B cell (primary cell): ENCODE results near the gene FGF5. TPM values are rescaled to one million over a fixed set of nuclear protein-coding genes. Genes with fewer than 3 reads are reported as not detected.

ENCODE experiments used
- ATAC-seq: fragments of 200-7000 bp; cut with Tn5 transposase; one replicate; pipeline ENCODE4 v1.10.0; 2021; ENCODE audit warnings: low read depth, mild to moderate bottlenecking, moderate number of reproducible peaks, moderate library complexity
- CTCF ChIA-PET: fragments of 350-600 bp; sonication (Branson Sonifier 250); formaldehyde crosslinking; loops from one replicate; lab custom pipeline; 2021; ENCODE audit warnings: antibody characterized with exemption, inconsistent platforms; lab: Charles Lee
- POLR2A ChIA-PET: fragments of 350-600 bp; sonication (Branson Sonifier 250); formaldehyde crosslinking; loops from one replicate; lab custom pipeline; 2021; ENCODE audit warnings: antibody characterized with exemption; lab: Charles Lee
- DNase-seq: peaks from one replicate; pipeline ENCODE4 v3.0.0; 2013
- H2AFZ ChIP-seq: 2 replicates; pipeline ENCODE4 v1.6.1; 2012; ENCODE audit warnings: mild to moderate bottlenecking, low read depth, low read length; ENCODE audit not compliant: insufficient read depth, poor library complexity, severe bottlenecking
- H3K27ac ChIP-seq, 2 donors: 1 replicate in 1 of 2; 2 replicates in 1 of 2; pipeline ENCODE4 v1.5.1; 2012 to 2013; ENCODE audit warnings: low read length in 2 of 2, mild to moderate bottlenecking in 2 of 2, moderate library complexity in 1 of 2
- H3K27me3 ChIP-seq, 4 experiments: fragments of 200-600 bp in 1 of 4; sonication (generic) in 1 of 4; replicated peaks in 1 of 4; 1 replicate in 2 of 4; 2 replicates in 2 of 4; pipeline versions ENCODE4 v1.6.1 to v1.7.0; 2013 to 2016; ENCODE audit warnings: low read length in 3 of 4, mild to moderate bottlenecking in 2 of 4, mixed read lengths in 1 of 4, moderate library complexity in 1 of 4; ENCODE audit not compliant: insufficient read depth in 4 of 4, control insufficient read depth in 3 of 4; ENCODE audit errors: control extremely low read depth in 1 of 4
- H3K36me3 ChIP-seq, 2 experiments: replicated peaks in 1 of 2; 1 replicate in 1 of 2; 2 replicates in 1 of 2; pipeline versions ENCODE4 v1.6.1 to v1.7.1; 2013; ENCODE audit warnings: low read length in 1 of 2; ENCODE audit not compliant: insufficient read depth in 2 of 2, control insufficient read depth in 1 of 2; ENCODE audit errors: control extremely low read depth in 1 of 2, extremely low read depth in 1 of 2
- H3K4me1 ChIP-seq, 2 donors: fragments of 200-600 bp in 1 of 2; sonication (generic) in 1 of 2; 1 replicate in 1 of 2; 2 replicates in 1 of 2; pipeline versions ENCODE4 v1.5.1 to v1.6.1; 2013 to 2017; ENCODE audit warnings: low read length in 2 of 2; ENCODE audit not compliant: control insufficient read depth in 2 of 2, insufficient read depth in 2 of 2
- H3K4me2 ChIP-seq: replicated peaks from 2 replicates; pipeline ENCODE3; 2012; ENCODE audit warnings: mild to moderate bottlenecking, low read depth, low read length; ENCODE audit not compliant: poor library complexity, severe bottlenecking
- H3K4me3 ChIP-seq, 5 experiments: fragments of 200-600 bp in 1 of 5; sonication (generic) in 1 of 5; 1 replicate in 3 of 5; 2 replicates in 2 of 5; pipeline versions ENCODE4 v1.5.1 to v1.7.0; 2011 to 2016; ENCODE audit warnings: low read length in 4 of 5, mild to moderate bottlenecking in 4 of 5, low read depth in 2 of 5, control low read depth in 1 of 5, moderate library complexity in 1 of 5; ENCODE audit not compliant: insufficient read depth in 1 of 5; ENCODE audit errors: control extremely low read depth in 1 of 5, extremely low read depth in 1 of 5
- H3K79me2 ChIP-seq: fragments of 200-600 bp; sonication (generic); one replicate; pipeline ENCODE4 v1.6.0; 2016; ENCODE audit warnings: low read length; ENCODE audit not compliant: control insufficient read depth, insufficient read depth
- H3K9ac ChIP-seq: fragments of 200-600 bp; sonication (generic); 2 replicates; pipeline ENCODE4 v1.6.1; 2017; ENCODE audit warnings: mild to moderate bottlenecking, low read length, moderate library complexity
- H3K9me3 ChIP-seq, 3 donors: one replicate each; pipeline versions ENCODE4 v1.6.1 to v1.7.1; 2013; ENCODE audit warnings: low read length in 2 of 3; ENCODE audit not compliant: control insufficient read depth in 2 of 3, insufficient read depth in 1 of 3; ENCODE audit errors: control extremely low read depth in 1 of 3
- H4K20me1 ChIP-seq: 2 replicates; pipeline ENCODE4 v1.6.0; 2012; ENCODE audit warnings: mild to moderate bottlenecking, low read length; ENCODE audit not compliant: insufficient read depth, control insufficient read depth, poor library complexity, severe bottlenecking
- H3K27ac Mint-ChIP-seq: one replicate; pipeline ENCODE4 v1.8.0; 2021; ENCODE audit warnings: mixed read lengths
- H3K27me3 Mint-ChIP-seq: one replicate; pipeline ENCODE4 v1.8.0; 2021; ENCODE audit warnings: mixed read lengths
- H3K4me1 Mint-ChIP-seq: one replicate; pipeline ENCODE4 v1.8.0; 2021; ENCODE audit warnings: mixed read lengths
- H3K4me3 Mint-ChIP-seq: one replicate; pipeline ENCODE4 v1.8.0; 2021; ENCODE audit warnings: mixed read lengths
- H3K9me3 Mint-ChIP-seq: one replicate; pipeline ENCODE4 v1.8.0; 2022; ENCODE audit warnings: mixed read lengths; ENCODE audit not compliant: insufficient read depth
- CTCF ChIP-seq: fragments of 200-600 bp; IDR thresholded peaks from one replicate; pipeline ENCODE4 v1.8.0; 2022; ENCODE audit warnings: antibody characterized with exemption, mild to moderate bottlenecking
- EZH2 ChIP-seq: IDR thresholded peaks from 2 replicates; pipeline ENCODE4 v1.6.1; 2012; ENCODE audit warnings: borderline replicate concordance, low read depth, mild to moderate bottlenecking, moderate library complexity, low read length; ENCODE audit not compliant: insufficient read depth, poor library complexity, severe bottlenecking
- WGBS: methylation state at CpG from one replicate; pipeline ENCODE4 v1.1.5; 2013; ENCODE audit warnings: missing lambda C conversion rate; ENCODE audit not compliant: insufficient coverage; 5-methylcytosine and 5-hydroxymethylcytosine counted together
- intact Hi-C: fragments of 100-400 bp; cut with micrococcal nuclease; formaldehyde crosslinking; loops from one replicate; pipeline ENCODE4 v1.10.0; 2022
- polyA plus RNA-seq: library from polyadenylated mRNA; depleted of rRNA; stranded (reverse); fragments of >200 nt; gene quantifications from 2 replicates; pipeline ENCODE4 v1.2.3, GENCODE V29; 2012
- total RNA-seq, 2 donors: library from RNA; stranded (reverse); fragments of 120-200 nt in 1 of 2; gene quantifications; 1 replicate in 1 of 2; 2 replicates in 1 of 2; pipeline versions ENCODE4 v1.2.3 to v1.2.4, GENCODE V29; 2013 to 2022

FGF5 gene
- total and polyA plus RNA-seq, 2 donors (not counting 1 experiment from before 2014, with no cell fraction given): 0.01 TPM; not detected in 1

GRCh38 chr4:80335554-80336358, 69.3 kb downstream of the FGF5 start, which contains the start of gene CFAP299:
Gene CFAP299 (plus strand): TSS chr4:80335730.
- Histone ChIP-seq H3K9ac (peak within 1 kb of the TSS; percentile 77), H3K4me2 (peak within 1 kb of the TSS; percentile 91), H3K4me3 (peak within 1 kb of the TSS; percentile 54 to 77 (median 57)), H3K79me2 (no peaks in the 10 kb centered on the region), H3K36me3 (no peaks in the 10 kb centered on the region), H3K9me3 (peaks cover 0 to 10% (median 0%) of the 10 kb centered on the region in 3 donors), H4K20me1 (no peaks in the 10 kb centered on the region), H2AFZ (peak within 1 kb of the TSS; percentile 79), H3K27me3 (peaks cover 0 to 25% (median 24%) of the 10 kb centered on the region in 4 experiments), H3K27ac (no peak within 1 kb of the TSS), H3K4me1 (peaks cover 15% of the 10 kb centered on the region in 2 donors)
- TF ChIP-seq EZH2 (no peak), CTCF (no peak)
- POLR2A ChIA-PET: no interaction called here
- WGBS: 1% methylated on average over 46 of the region's 49 CpGs
- peaks cover 21% of the 10 kb centered on the region for H3K27me3 Mint-ChIP-seq
- H3K4me1 Mint-ChIP-seq: peaks cover 15% of the 10 kb centered on the region
- CTCF ChIA-PET: interaction anchor here (2.1 kb wide), 1 partner anchor 1383 kb away, joined by 8 read pairs; no protein-coding TSS in a partner anchor
- DNase-seq (peak; percentile 67), ATAC-seq (peak; percentile 74)
- no peak within 1 kb of the TSS for H3K27ac Mint-ChIP-seq
- peak within 1 kb of the TSS; percentile 87 for H3K4me3 Mint-ChIP-seq
- H3K9me3 Mint-ChIP-seq: no peaks in the 10 kb centered on the region
- intact Hi-C loops: no loop called here

- peak overlapping the region in 1 of 5 experiments; percentile 67 for H3K4me3 ChIP-seq
- H3K27ac ChIP-seq: no peak overlapping the region
- H3K9me3 ChIP-seq: peaks cover 0 to 18% (median under 1%) of the 10 kb centered on the region in 3 donors
- no peak for ATAC-seq
- no peak for TF ChIP-seq EZH2
- POLR2A ChIA-PET: no interaction called here
- Mint-ChIP-seq H3K27ac (no peak overlapping the region), H3K9me3 (peaks cover 1% of the 10 kb centered on the region), H3K27me3 (peaks cover 21% of the 10 kb centered on the region), H3K4me1 (peaks cover 15% of the 10 kb centered on the region), H3K4me3 (peak overlapping the region; percentile 87)
- peak overlapping the region; percentile 77 for H3K9ac ChIP-seq
- DNase-seq: peak; percentile 10
- CTCF ChIA-PET: interaction anchor here (2.1 kb wide), 1 partner anchor 1384 kb away, joined by 8 read pairs; no protein-coding TSS in a partner anchor
- H3K79me2 ChIP-seq: no peaks in the 10 kb centered on the region
- 17% methylated on average over 7 of the region's 10 CpGs for WGBS
- no peaks in the 10 kb centered on the region for H4K20me1 ChIP-seq
- intact Hi-C loops: no loop called here
- no peak overlapping the region for H2AFZ ChIP-seq
- no peaks in the 10 kb centered on the region for H3K36me3 ChIP-seq
- H3K27me3 ChIP-seq: peaks cover 0 to 30% (median 23%) of the 10 kb centered on the region in 4 experiments
- H3K4me1 ChIP-seq: peaks cover 15% of the 10 kb centered on the region in 2 donors
- H3K4me2 ChIP-seq: peak overlapping the region; percentile 91
These were observed 70.1 kb downstream of the FGF5 start for GRCh38 chr4:80336582-80336981.
